K562 (cell line): ENCODE results near the gene ZC3H18. TPM values are rescaled to one million over a fixed set of nuclear protein-coding genes. Genes with fewer than 3 reads are reported as not detected.

Experiments
- CHD1 ChIP-seq: fragments of 200-600 bp; sonication (generic); IDR thresholded peaks from one replicate; pipeline ENCODE4 v1.6.1; 2012; ENCODE audit warnings: mild to moderate bottlenecking, moderate library complexity, low read length, inconsistent platforms
- MCM2 ChIP-seq: fragments of 450-650 bp; IDR thresholded peaks from 2 replicates; pipeline ENCODE4 v1.6.1; 2017; ENCODE audit warnings: low read depth, mild to moderate bottlenecking
- MEF2A ChIP-seq: IDR thresholded peaks from 2 replicates; pipeline ENCODE4 v1.6.1; 2011; ENCODE audit warnings: low read depth, mild to moderate bottlenecking, low read length, moderate library complexity; ENCODE audit not compliant: control insufficient read depth
- NRF1 ChIP-seq, 2 experiments: fragments of 450-650 bp; IDR thresholded peaks in 1 of 2; conservative IDR thresholded peaks in 1 of 2; 2 replicates each; pipeline ENCODE4 v1.6.1; 2014; ENCODE audit warnings: mild to moderate bottlenecking in 2 of 2
- RAD51 ChIP-seq: fragments of 450-650 bp; IDR thresholded peaks from 2 replicates; pipeline ENCODE4 v1.7.1; 2016; ENCODE audit warnings: low read depth, mild to moderate bottlenecking, borderline replicate concordance
- SLC30A9 ChIP-seq: fragments of 250-450 bp; sonication (Bioruptor Pico); IDR thresholded peaks from 2 replicates; pipeline ENCODE4 v1.8.0; 2022; ENCODE audit warnings: mild to moderate bottlenecking, moderate library complexity
- SMC3 ChIP-seq: conservative IDR thresholded peaks from 2 replicates; pipeline ENCODE4 v1.6.1; 2011; ENCODE audit warnings: low read depth, low read length, improper control_type of control experiment; ENCODE audit not compliant: insufficient read depth
- XRCC5 ChIP-seq: fragments of 200-400 bp; formaldehyde crosslinking; IDR thresholded peaks from 2 replicates; pipeline ENCODE4 v1.6.1; 2017; ENCODE audit warnings: low read depth, mild to moderate bottlenecking, low read length
- ZFP1 ChIP-seq: fragments of 450-650 bp; formaldehyde crosslinking; IDR thresholded peaks from 2 replicates; pipeline ENCODE4 v1.4.0; 2020; ENCODE audit warnings: mild to moderate bottlenecking, mixed read lengths
- ZFPM2 ChIP-seq: fragments of 250-450 bp; sonication (Bioruptor Pico); IDR thresholded peaks from 2 replicates; pipeline ENCODE4 v1.5.1; 2022; ENCODE audit warnings: mild to moderate bottlenecking
- ZNF134 ChIP-seq: fragments of 250-450 bp; sonication (Bioruptor Pico); conservative IDR thresholded peaks from 2 replicates; pipeline ENCODE4 v1.4.0; 2020
- ZNF584 ChIP-seq: fragments of 200-800 bp; sonication (Bioruptor generic); IDR thresholded peaks from 2 replicates; pipeline ENCODE4 v1.6.1; 2016; ENCODE audit warnings: low read depth, mild to moderate bottlenecking, missing genetic modification characterization, missing compliant biosample characterization
- ZNF76 ChIP-seq: fragments of 250-450 bp; sonication (Bioruptor Pico); IDR thresholded peaks from 2 replicates; pipeline ENCODE4 v1.4.0; 2020; ENCODE audit warnings: mild to moderate bottlenecking, moderate library complexity, borderline replicate concordance
- polyA plus RNA-seq, 8 experiments: library from polyadenylated mRNA; depleted of rRNA in 4 of 8; stranded (reverse) in 5 of 8; unstranded in 3 of 8; fragments of >200 nt; fragmentation: Nextera tagmentation in 2 of 8; fragmentation: Illumina TruSeq in 1 of 8; extraction: Ambion mirVana in 2 of 8; extraction: Trizol in 1 of 8; gene quantifications; 2 replicates each; pipeline versions ENCODE4 v1.2.1 to v1.2.3, GENCODE V29; 2011 to 2014; ENCODE audit warnings: inconsistent platforms in 1 of 8, missing spikeins in 1 of 8
- total RNA-seq, 7 experiments: library from RNA; depleted of rRNA in 6 of 7; stranded (reverse); fragments of >200 nt in 6 of 7; fragmentation: Illumina TruSeq in 2 of 7; extraction: Trizol in 2 of 7; gene quantifications; 2 replicates each; pipeline versions ENCODE4 v1.2.1 to v1.2.3, GENCODE V29; 2011 to 2021; ENCODE audit warnings: low replicate concordance in 1 of 7
- TF ChIP-seq, protein P1 (sequence below): fragments of 450-650 bp; IDR thresholded peaks from 2 replicates; pipeline ENCODE4 v1.6.1; 2016; ENCODE audit warnings: borderline replicate concordance
- TF ChIP-seq, protein P2 (sequence below): fragments of 450-650 bp; formaldehyde crosslinking; IDR thresholded peaks from 2 replicates; pipeline ENCODE4 v1.4.0; 2022; ENCODE audit warnings: missing genetic modification characterization
- TF ChIP-seq, protein P3 (sequence below), 2 experiments: fragments of 450-650 bp; formaldehyde crosslinking in 1 of 2; IDR thresholded peaks; 2 replicates each; pipeline versions ENCODE4 v1.4.0 to v1.6.1; 2014 to 2020; ENCODE audit warnings: mild to moderate bottlenecking in 2 of 2, borderline replicate concordance in 1 of 2, low read depth in 1 of 2

ZC3H18 gene
- total and polyA plus RNA-seq, 9 of the 15 experiments (the other 6 are each of a cell fraction or from before 2014, with no cell fraction given), result 1.7 to 88.7 (median 26.9) TPM

DNA sequence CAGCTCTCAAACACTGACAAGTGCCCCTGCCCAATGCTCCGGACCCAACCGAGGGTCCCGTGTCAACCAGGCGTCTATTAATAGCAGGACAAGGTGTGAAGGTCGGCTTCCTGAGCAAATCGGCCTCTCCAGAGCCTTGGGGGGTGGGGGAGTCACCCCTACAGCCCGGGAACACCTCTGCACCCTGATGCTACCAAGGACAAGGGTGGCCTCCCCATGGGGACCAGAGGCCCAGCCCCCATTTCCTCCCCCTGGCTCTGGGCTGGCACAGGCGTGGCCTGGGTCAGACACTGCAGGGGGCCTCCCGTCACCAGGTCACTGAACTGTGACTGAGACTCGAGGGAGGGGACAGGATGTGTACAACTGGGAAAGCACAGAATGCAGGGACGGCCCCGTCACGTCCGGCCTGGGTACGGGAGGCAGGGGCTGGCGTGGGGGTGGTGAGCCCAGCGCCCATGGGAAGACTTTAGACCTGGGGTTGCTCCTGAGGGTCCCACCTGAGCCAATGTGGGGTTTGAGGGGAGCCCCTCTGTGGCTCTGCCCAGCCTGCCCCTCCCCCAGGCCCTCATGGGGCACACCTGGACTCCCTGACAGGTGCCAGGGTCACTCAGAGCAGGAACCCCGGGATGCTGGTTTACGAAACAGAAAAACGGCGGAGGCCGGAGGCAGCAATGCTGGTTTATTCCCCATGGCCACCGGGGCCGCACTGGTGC, 81.2 kb downstream of the ZC3H18 start (continued):
- no peak for TF ChIP-seq SMC3
- peak; percentile 45 to 50; a peak in 3 of 4 replicates for TF ChIP-seq NRF1 (conservative IDR thresholded peaks at IDR 0.05 in 1 of 2, IDR thresholded peaks at IDR 0.05 in 1 of 2)
- no peak for TF ChIP-seq SLC30A9 (CRISPR knock-in tag)
- TF ChIP-seq XRCC5, result peak; percentile 71
- no peak for TF ChIP-seq ZNF134 (CRISPR knock-in tag)
- peak; percentile 64; the same call in 1 of the 2 replicates for TF ChIP-seq ZNF76 (CRISPR knock-in tag)
- no peak for TF ChIP-seq ZFPM2 (CRISPR knock-in tag)
- no peak for TF ChIP-seq MCM2
- 0 out of 2 replicates have a peak, but pooled peaks have one; percentile 60 for TF ChIP-seq MEF2A
- TF ChIP-seq ZFP1 (CRISPR knock-in tag), result peak; percentile 20; the same call in 1 of the 2 replicates
- TF ChIP-seq, protein P1, sequence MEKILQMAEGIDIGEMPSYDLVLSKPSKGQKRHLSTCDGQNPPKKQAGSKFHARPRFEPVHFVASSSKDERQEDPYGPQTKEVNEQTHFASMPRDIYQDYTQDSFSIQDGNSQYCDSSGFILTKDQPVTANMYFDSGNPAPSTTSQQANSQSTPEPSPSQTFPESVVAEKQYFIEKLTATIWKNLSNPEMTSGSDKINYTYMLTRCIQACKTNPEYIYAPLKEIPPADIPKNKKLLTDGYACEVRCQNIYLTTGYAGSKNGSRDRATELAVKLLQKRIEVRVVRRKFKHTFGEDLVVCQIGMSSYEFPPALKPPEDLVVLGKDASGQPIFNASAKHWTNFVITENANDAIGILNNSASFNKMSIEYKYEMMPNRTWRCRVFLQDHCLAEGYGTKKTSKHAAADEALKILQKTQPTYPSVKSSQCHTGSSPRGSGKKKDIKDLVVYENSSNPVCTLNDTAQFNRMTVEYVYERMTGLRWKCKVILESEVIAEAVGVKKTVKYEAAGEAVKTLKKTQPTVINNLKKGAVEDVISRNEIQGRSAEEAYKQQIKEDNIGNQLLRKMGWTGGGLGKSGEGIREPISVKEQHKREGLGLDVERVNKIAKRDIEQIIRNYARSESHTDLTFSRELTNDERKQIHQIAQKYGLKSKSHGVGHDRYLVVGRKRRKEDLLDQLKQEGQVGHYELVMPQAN, result peak; percentile 41; the same call in 1 of the 2 replicates
- no peak for TF ChIP-seq RAD51
- TF ChIP-seq ZNF584 (CRISPR knock-in tag), result no peak
- TF ChIP-seq, protein P2, sequence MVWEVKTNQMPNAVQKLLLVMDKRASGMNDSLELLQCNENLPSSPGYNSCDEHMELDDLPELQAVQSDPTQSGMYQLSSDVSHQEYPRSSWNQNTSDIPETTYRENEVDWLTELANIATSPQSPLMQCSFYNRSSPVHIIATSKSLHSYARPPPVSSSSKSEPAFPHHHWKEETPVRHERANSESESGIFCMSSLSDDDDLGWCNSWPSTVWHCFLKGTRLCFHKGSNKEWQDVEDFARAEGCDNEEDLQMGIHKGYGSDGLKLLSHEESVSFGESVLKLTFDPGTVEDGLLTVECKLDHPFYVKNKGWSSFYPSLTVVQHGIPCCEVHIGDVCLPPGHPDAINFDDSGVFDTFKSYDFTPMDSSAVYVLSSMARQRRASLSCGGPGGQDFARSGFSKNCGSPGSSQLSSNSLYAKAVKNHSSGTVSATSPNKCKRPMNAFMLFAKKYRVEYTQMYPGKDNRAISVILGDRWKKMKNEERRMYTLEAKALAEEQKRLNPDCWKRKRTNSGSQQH (CRISPR knock-in tag), result 0 out of 2 replicates have a peak, but pooled peaks have one; percentile 4
- TF ChIP-seq, protein P3, sequence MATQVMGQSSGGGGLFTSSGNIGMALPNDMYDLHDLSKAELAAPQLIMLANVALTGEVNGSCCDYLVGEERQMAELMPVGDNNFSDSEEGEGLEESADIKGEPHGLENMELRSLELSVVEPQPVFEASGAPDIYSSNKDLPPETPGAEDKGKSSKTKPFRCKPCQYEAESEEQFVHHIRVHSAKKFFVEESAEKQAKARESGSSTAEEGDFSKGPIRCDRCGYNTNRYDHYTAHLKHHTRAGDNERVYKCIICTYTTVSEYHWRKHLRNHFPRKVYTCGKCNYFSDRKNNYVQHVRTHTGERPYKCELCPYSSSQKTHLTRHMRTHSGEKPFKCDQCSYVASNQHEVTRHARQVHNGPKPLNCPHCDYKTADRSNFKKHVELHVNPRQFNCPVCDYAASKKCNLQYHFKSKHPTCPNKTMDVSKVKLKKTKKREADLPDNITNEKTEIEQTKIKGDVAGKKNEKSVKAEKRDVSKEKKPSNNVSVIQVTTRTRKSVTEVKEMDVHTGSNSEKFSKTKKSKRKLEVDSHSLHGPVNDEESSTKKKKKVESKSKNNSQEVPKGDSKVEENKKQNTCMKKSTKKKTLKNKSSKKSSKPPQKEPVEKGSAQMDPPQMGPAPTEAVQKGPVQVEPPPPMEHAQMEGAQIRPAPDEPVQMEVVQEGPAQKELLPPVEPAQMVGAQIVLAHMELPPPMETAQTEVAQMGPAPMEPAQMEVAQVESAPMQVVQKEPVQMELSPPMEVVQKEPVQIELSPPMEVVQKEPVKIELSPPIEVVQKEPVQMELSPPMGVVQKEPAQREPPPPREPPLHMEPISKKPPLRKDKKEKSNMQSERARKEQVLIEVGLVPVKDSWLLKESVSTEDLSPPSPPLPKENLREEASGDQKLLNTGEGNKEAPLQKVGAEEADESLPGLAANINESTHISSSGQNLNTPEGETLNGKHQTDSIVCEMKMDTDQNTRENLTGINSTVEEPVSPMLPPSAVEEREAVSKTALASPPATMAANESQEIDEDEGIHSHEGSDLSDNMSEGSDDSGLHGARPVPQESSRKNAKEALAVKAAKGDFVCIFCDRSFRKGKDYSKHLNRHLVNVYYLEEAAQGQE (IDR thresholded peaks at IDR 0.05; ENCODE audit: borderline replicate concordance), result no peak
- TF ChIP-seq, protein P3 (CRISPR knock-in tag; IDR thresholded peaks at IDR 0.05; ENCODE audit: low read depth), result peak; percentile 51; the same call in 1 of the 2 replicates
- TF ChIP-seq CHD1, result no peak
